H1 (cell line): ENCODE measurements around the gene TAPBPL. TPM values are rescaled to one million over a fixed set of nuclear protein-coding genes. Genes with fewer than 3 reads are reported as not detected.

ENCODE experiments used
- ASH2L ChIP-seq: fragments of 200-600, 300-600 bp; sonication (generic); IDR thresholded peaks from one replicate; pipeline ENCODE4 v1.7.1; 2017; ENCODE audit warnings: low read length
- BCL11A ChIP-seq, 2 experiments: IDR thresholded peaks; one replicate each; pipeline ENCODE4 v1.6.1; 2011; ENCODE audit warnings: low read depth in 2 of 2, low read length in 2 of 2, mild to moderate bottlenecking in 2 of 2
- CBX5 ChIP-seq: fragments of 300-800, 300-1000 bp; sonication (generic); IDR thresholded peaks from 2 replicates; pipeline ENCODE4 v1.7.1; 2016; ENCODE audit warnings: antibody characterized with exemption, low read length, low read depth
- CHD2 ChIP-seq: IDR thresholded peaks from 2 replicates; pipeline ENCODE4 v1.6.1; 2012; ENCODE audit warnings: low read length, improper control_type of control experiment
- EGR1 ChIP-seq: IDR thresholded peaks from 2 replicates; pipeline ENCODE4 v1.6.1; 2011; ENCODE audit warnings: low read depth, low read length, borderline replicate concordance
- MAFK ChIP-seq: IDR thresholded peaks from 2 replicates; pipeline ENCODE4 v1.6.1; 2012; ENCODE audit warnings: low read depth, mild to moderate bottlenecking, improper control_type of control experiment, low read length
- NANOG ChIP-seq: IDR thresholded peaks from 2 replicates; pipeline ENCODE4 v1.6.1; 2011; ENCODE audit warnings: low read length, low read depth, mild to moderate bottlenecking, inconsistent platforms; ENCODE audit not compliant: insufficient read depth, poor library complexity, severe bottlenecking
- RAD21 ChIP-seq, 2 experiments: IDR thresholded peaks in 1 of 2; conservative IDR thresholded peaks in 1 of 2; 2 replicates each; pipeline ENCODE4 v1.6.1; 2011; ENCODE audit warnings: low read depth in 2 of 2, low read length in 2 of 2, improper control_type of control experiment in 1 of 2, inconsistent platforms in 1 of 2, mild to moderate bottlenecking in 1 of 2, moderate library complexity in 1 of 2
- TCF12 ChIP-seq: IDR thresholded peaks from 2 replicates; pipeline ENCODE4 v1.6.1; 2011; ENCODE audit warnings: low read depth, mild to moderate bottlenecking, low read length
- TEAD4 ChIP-seq: IDR thresholded peaks from 2 replicates; pipeline ENCODE4 v1.6.1; 2012; ENCODE audit warnings: low read depth, low read length, inconsistent platforms, mixed read lengths
- YY1 ChIP-seq: IDR thresholded peaks from 2 replicates; pipeline ENCODE4 v1.6.1; 2011; ENCODE audit warnings: low read depth, mild to moderate bottlenecking, low read length
- polyA plus RNA-seq, 7 experiments: library from polyadenylated mRNA; depleted of rRNA in 3 of 7; stranded (reverse) in 5 of 7; unstranded in 2 of 7; fragments of >200 nt in 5 of 7; fragments of 200-250 nt in 2 of 7; gene quantifications; 1 replicate in 5 of 7; 2 replicates in 1 of 7; 4 replicates in 1 of 7; pipeline versions ENCODE4 v1.2.1 to v1.2.3, GENCODE V29; 2011 to 2013; ENCODE audit warnings: missing spikeins in 2 of 7, mixed read lengths in 2 of 7
- total RNA-seq: library from RNA; stranded (reverse); fragmentation: NEBNext Ultra II Directional; extraction: Animal tissue kit (Norgen Biotek cat#: 25700); gene quantifications from 2 replicates; pipeline ENCODE4 v1.2.1, GENCODE V29; 2021
- TF ChIP-seq, protein P1 (sequence below): fragments of 300-600 bp; sonication (generic); IDR thresholded peaks from 2 replicates; pipeline ENCODE4 v1.7.1; 2012; ENCODE audit warnings: low read length, moderate library complexity, mild to moderate bottlenecking, inconsistent platforms; ENCODE audit not compliant: insufficient replicate concordance

The TAPBPL gene
- total and polyA plus RNA-seq, 2 of the 8 experiments (the other 6 are each of a cell fraction or from before 2014, with no cell fraction given) = 0.61 to 1.5 TPM

DNA sequence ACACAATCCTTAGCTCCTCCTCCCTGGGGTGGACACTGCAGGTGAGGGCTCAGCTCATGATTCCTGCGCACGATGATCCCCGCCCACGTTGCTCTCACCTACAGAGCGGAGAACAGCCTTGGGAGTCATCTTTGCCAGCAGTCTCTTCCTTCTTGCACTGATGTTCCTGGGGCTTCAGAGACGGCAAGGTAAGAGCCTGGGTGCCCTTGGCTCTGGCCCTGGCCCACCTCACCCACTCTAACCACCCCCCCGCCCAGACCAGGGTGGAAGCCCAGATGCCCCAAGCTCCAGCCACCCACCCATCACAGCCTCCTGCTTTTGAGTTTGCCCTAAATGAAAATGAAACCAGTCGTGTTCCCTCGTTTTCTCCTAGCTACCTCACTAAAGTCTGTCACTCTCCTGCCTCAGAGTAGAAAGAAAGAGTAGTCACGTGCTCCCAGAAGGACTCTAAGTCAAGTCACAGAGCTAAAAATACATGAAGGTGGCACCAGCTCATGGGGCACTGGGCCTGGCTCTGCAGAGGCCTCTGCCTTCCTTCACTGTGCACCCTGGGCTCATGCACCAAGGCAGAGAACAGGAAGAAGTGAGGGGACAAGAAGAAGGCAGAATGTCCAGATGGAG is 9.0 kb downstream of the TAPBPL start (continued):
- TF ChIP-seq, protein P1, sequence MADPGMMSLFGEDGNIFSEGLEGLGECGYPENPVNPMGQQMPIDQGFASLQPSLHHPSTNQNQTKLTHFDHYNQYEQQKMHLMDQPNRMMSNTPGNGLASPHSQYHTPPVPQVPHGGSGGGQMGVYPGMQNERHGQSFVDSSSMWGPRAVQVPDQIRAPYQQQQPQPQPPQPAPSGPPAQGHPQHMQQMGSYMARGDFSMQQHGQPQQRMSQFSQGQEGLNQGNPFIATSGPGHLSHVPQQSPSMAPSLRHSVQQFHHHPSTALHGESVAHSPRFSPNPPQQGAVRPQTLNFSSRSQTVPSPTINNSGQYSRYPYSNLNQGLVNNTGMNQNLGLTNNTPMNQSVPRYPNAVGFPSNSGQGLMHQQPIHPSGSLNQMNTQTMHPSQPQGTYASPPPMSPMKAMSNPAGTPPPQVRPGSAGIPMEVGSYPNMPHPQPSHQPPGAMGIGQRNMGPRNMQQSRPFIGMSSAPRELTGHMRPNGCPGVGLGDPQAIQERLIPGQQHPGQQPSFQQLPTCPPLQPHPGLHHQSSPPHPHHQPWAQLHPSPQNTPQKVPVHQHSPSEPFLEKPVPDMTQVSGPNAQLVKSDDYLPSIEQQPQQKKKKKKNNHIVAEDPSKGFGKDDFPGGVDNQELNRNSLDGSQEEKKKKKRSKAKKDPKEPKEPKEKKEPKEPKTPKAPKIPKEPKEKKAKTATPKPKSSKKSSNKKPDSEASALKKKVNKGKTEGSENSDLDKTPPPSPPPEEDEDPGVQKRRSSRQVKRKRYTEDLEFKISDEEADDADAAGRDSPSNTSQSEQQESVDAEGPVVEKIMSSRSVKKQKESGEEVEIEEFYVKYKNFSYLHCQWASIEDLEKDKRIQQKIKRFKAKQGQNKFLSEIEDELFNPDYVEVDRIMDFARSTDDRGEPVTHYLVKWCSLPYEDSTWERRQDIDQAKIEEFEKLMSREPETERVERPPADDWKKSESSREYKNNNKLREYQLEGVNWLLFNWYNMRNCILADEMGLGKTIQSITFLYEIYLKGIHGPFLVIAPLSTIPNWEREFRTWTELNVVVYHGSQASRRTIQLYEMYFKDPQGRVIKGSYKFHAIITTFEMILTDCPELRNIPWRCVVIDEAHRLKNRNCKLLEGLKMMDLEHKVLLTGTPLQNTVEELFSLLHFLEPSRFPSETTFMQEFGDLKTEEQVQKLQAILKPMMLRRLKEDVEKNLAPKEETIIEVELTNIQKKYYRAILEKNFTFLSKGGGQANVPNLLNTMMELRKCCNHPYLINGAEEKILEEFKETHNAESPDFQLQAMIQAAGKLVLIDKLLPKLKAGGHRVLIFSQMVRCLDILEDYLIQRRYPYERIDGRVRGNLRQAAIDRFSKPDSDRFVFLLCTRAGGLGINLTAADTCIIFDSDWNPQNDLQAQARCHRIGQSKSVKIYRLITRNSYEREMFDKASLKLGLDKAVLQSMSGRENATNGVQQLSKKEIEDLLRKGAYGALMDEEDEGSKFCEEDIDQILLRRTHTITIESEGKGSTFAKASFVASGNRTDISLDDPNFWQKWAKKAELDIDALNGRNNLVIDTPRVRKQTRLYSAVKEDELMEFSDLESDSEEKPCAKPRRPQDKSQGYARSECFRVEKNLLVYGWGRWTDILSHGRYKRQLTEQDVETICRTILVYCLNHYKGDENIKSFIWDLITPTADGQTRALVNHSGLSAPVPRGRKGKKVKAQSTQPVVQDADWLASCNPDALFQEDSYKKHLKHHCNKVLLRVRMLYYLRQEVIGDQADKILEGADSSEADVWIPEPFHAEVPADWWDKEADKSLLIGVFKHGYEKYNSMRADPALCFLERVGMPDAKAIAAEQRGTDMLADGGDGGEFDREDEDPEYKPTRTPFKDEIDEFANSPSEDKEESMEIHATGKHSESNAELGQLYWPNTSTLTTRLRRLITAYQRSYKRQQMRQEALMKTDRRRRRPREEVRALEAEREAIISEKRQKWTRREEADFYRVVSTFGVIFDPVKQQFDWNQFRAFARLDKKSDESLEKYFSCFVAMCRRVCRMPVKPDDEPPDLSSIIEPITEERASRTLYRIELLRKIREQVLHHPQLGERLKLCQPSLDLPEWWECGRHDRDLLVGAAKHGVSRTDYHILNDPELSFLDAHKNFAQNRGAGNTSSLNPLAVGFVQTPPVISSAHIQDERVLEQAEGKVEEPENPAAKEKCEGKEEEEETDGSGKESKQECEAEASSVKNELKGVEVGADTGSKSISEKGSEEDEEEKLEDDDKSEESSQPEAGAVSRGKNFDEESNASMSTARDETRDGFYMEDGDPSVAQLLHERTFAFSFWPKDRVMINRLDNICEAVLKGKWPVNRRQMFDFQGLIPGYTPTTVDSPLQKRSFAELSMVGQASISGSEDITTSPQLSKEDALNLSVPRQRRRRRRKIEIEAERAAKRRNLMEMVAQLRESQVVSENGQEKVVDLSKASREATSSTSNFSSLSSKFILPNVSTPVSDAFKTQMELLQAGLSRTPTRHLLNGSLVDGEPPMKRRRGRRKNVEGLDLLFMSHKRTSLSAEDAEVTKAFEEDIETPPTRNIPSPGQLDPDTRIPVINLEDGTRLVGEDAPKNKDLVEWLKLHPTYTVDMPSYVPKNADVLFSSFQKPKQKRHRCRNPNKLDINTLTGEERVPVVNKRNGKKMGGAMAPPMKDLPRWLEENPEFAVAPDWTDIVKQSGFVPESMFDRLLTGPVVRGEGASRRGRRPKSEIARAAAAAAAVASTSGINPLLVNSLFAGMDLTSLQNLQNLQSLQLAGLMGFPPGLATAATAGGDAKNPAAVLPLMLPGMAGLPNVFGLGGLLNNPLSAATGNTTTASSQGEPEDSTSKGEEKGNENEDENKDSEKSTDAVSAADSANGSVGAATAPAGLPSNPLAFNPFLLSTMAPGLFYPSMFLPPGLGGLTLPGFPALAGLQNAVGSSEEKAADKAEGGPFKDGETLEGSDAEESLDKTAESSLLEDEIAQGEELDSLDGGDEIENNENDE = no peak
- TF ChIP-seq TEAD4 (no peak), MAFK (no peak), RAD21 (IDR thresholded peaks at IDR 0.05 in 1 of 2, conservative IDR thresholded peaks at IDR 0.05 in 1 of 2; ENCODE audit: low read depth in 2 of 2, low read length in 2 of 2) (no peak), YY1 (no peak), ASH2L (no peak), CHD2 (no peak), BCL11A (IDR thresholded peaks at IDR 0.05; ENCODE audit: low read depth in 2 of 2, low read length in 2 of 2) (no peak), TCF12 (no peak), EGR1 (no peak), CBX5 (no peak), NANOG (no peak)
